GM23338 (cell line): ENCODE data around the gene ZFP69. TPM values are rescaled to one million over a fixed set of nuclear protein-coding genes. Genes with fewer than 3 reads are reported as not detected.

Experiments used
- ATAC-seq: fragments of 200-7000 bp; cut with Tn5 transposase; 3 replicates; pipeline ENCODE4 v1.9.1; 2020
- DNase-seq: peaks from one replicate; pipeline ENCODE4 v3.0.0-alpha.2; 2015; ENCODE audit warnings: low spot score
- H2AFZ ChIP-seq: fragments of 200-600 bp; sonication (generic); 2 replicates; pipeline ENCODE4 v1.8.0; 2016; ENCODE audit warnings: antibody characterized with exemption, mild to moderate bottlenecking, moderate library complexity
- H3F3A ChIP-seq: fragments of 200-600 bp; sonication (generic); replicated peaks from 2 replicates; pipeline ENCODE4 v1.8.0; 2017; ENCODE audit warnings: antibody characterized with exemption, mixed run types, low read depth
- H3K27ac ChIP-seq: fragments of 200-600 bp; sonication (generic); 2 replicates; pipeline ENCODE4 v1.6.1; 2016; ENCODE audit warnings: low read depth
- H3K27me3 ChIP-seq: fragments of 200-600 bp; sonication (generic); 2 replicates; pipeline ENCODE4 v1.8.0; 2016; ENCODE audit warnings: mild to moderate bottlenecking, mixed run types, moderate library complexity; ENCODE audit not compliant: insufficient read depth
- H3K36me3 ChIP-seq: fragments of 200-600 bp; sonication (generic); 2 replicates; pipeline ENCODE4 v1.8.0; 2016; ENCODE audit warnings: mild to moderate bottlenecking; ENCODE audit not compliant: insufficient read depth
- H3K4me1 ChIP-seq: fragments of 200-600 bp; sonication (generic); 2 replicates; pipeline ENCODE4 v1.8.0; 2016; ENCODE audit warnings: mild to moderate bottlenecking, moderate library complexity; ENCODE audit not compliant: insufficient read depth
- H3K4me2 ChIP-seq: fragments of 200-600 bp; sonication (generic); 2 replicates; pipeline ENCODE4 v1.7.1; 2017; ENCODE audit warnings: mixed run types
- H3K4me3 ChIP-seq: fragments of 200-600 bp; sonication (generic); 2 replicates; pipeline ENCODE4 v1.6.1; 2016; ENCODE audit warnings: mixed run types
- H3K79me2 ChIP-seq: fragments of 200-600 bp; sonication (generic); replicated peaks from 2 replicates; pipeline ENCODE4 v1.8.0; 2017; ENCODE audit warnings: mild to moderate bottlenecking; ENCODE audit not compliant: insufficient read depth
- H3K9me2 ChIP-seq: fragments of 200-600 bp; sonication (generic); 2 replicates; pipeline ENCODE4 v1.8.0; 2017; ENCODE audit not compliant: insufficient read depth
- H4K20me1 ChIP-seq: fragments of 200-600 bp; sonication (generic); replicated peaks from 2 replicates; pipeline ENCODE4 v1.8.0; 2017; ENCODE audit warnings: mild to moderate bottlenecking; ENCODE audit not compliant: insufficient read depth
- H3K27ac Mint-ChIP-seq: 2 replicates; pipeline ENCODE4 v1.8.0; 2020; ENCODE audit warnings: inconsistent platforms, mild to moderate bottlenecking, moderate library complexity, mixed read lengths
- H3K27me3 Mint-ChIP-seq: 3 replicates; pipeline ENCODE4 v1.8.0; 2022; ENCODE audit warnings: low read depth, mild to moderate bottlenecking, moderate library complexity, mixed read lengths, inconsistent platforms; ENCODE audit not compliant: insufficient read depth, poor library complexity
- H3K36me3 Mint-ChIP-seq: 3 replicates; pipeline ENCODE4 v1.8.0; 2021; ENCODE audit warnings: low read depth, mild to moderate bottlenecking, inconsistent platforms, moderate library complexity, mixed read lengths
- H3K4me1 Mint-ChIP-seq: 3 replicates; pipeline ENCODE4 v1.8.0; 2020; ENCODE audit warnings: mild to moderate bottlenecking, inconsistent platforms, mixed read lengths
- H3K4me3 Mint-ChIP-seq: 3 replicates; pipeline ENCODE4 v1.8.0; 2021; ENCODE audit warnings: moderate library complexity, mild to moderate bottlenecking, inconsistent platforms, mixed read lengths
- H3K9me3 Mint-ChIP-seq: 3 replicates; pipeline ENCODE4 v1.8.0; 2020; ENCODE audit warnings: moderate library complexity, mild to moderate bottlenecking, inconsistent platforms, mixed read lengths
- EZH2 ChIP-seq: fragments of 200-600 bp; sonication (generic); IDR thresholded peaks from one replicate; pipeline ENCODE4 v1.8.0; 2017; ENCODE audit warnings: antibody characterized with exemption, mild to moderate bottlenecking, low read depth; ENCODE audit not compliant: unreplicated experiment
- EZH2phosphoT487 ChIP-seq: fragments of 200-600 bp; sonication (generic); IDR thresholded peaks from one replicate; pipeline ENCODE4 v1.8.1; 2018; ENCODE audit warnings: antibody characterized with exemption; ENCODE audit not compliant: unreplicated experiment
- JUNB ChIP-seq: IDR thresholded peaks from one replicate; pipeline ENCODE4 v1.6.1; 2016; ENCODE audit warnings: antibody characterized with exemption; ENCODE audit not compliant: unreplicated experiment
- NANOG ChIP-seq: IDR thresholded peaks from 2 replicates; pipeline ENCODE4 v1.6.1; 2016; ENCODE audit warnings: antibody characterized with exemption, borderline replicate concordance
- POLR2AphosphoS5 ChIP-seq: IDR thresholded peaks from 2 replicates; pipeline ENCODE4 v1.6.1; 2016; ENCODE audit warnings: antibody characterized with exemption, low read depth
- STAT1 ChIP-seq: IDR thresholded peaks from one replicate; pipeline ENCODE4 v1.6.1; 2016; ENCODE audit warnings: antibody characterized with exemption; ENCODE audit not compliant: unreplicated experiment
- ZNF114 ChIP-seq: fragments of 250-450 bp; sonication (Bioruptor Pico); IDR thresholded peaks from 2 replicates; pipeline ENCODE4 v1.5.0; 2020; ENCODE audit warnings: mild to moderate bottlenecking, moderate library complexity
- ZNF331 ChIP-seq: fragments of 250-450 bp; sonication (Bioruptor Pico); IDR thresholded peaks from 2 replicates; pipeline ENCODE4 v1.5.0; 2020; ENCODE audit warnings: low read depth, mild to moderate bottlenecking, moderate library complexity
- polyA plus RNA-seq: library from polyadenylated mRNA; unstranded; fragments of >200 nt; fragmentation: Nextera tagmentation; extraction: Ambion mirVana; gene quantifications from 2 replicates; pipeline ENCODE4 v1.2.1, GENCODE V29; 2016
- total RNA-seq: library from RNA; depleted of rRNA; stranded (reverse); fragments of >200 nt; shearing (Covaris generic); gene quantifications from 2 replicates; pipeline ENCODE4 v1.2.3, GENCODE V29; 2014
- TF ChIP-seq, protein P1 (sequence below): IDR thresholded peaks from one replicate; pipeline ENCODE4 v1.6.1; 2018; ENCODE audit warnings: antibody characterized with exemption; ENCODE audit not compliant: unreplicated experiment

Gene ZFP69
- total and polyA plus RNA-seq, 2 experiments from 2014 or later: 4.6 to 5.1 TPM

DNA sequence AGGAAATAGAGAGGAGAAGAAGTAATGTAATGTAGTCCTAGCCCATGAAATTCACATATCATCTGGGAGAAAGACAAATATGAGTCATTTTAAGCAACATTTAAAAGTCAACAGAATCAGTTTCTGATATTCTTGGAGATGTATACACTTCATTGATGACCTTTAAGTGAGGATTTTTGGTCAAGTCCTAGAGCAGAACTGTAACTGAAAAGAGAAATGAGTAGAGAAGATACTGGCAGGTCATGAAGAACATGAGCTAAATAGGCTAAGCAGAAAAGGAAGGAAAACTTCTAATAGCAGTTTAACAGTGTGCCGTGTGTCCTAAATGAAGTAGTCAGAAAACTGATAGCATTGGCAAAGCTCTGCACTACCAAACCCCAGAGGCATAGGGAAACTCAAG is 22.2 kb upstream of the ZFP69 start:
- Histone ChIP-seq H3K36me3 (peaks cover 61% of the 10 kb centered on the region), H2AFZ (no peak overlapping the region), H4K20me1 (no peaks in the 10 kb centered on the region), H3F3A (no peaks in the 10 kb centered on the region), H3K4me1 (peaks cover 10% of the 10 kb centered on the region), H3K79me2 (peaks cover 36% of the 10 kb centered on the region), H3K27me3 (no peaks in the 10 kb centered on the region), H3K4me2 (no peak overlapping the region), H3K4me3 (no peak overlapping the region), H3K9me2 (peaks cover 8% of the 10 kb centered on the region; the same call in 1 of the 2 replicates), H3K27ac (no peak overlapping the region)
- peaks cover 14% of the 10 kb centered on the region for H3K4me1 Mint-ChIP-seq
- peaks cover 94% of the 10 kb centered on the region for H3K36me3 Mint-ChIP-seq
- peaks cover 84% of the 10 kb centered on the region for H3K9me3 Mint-ChIP-seq
- DNase-seq: no peak
- TF ChIP-seq EZH2: no peak
- no peak for TF ChIP-seq ZNF114 (CRISPR knock-in tag)
- TF ChIP-seq, protein P1, sequence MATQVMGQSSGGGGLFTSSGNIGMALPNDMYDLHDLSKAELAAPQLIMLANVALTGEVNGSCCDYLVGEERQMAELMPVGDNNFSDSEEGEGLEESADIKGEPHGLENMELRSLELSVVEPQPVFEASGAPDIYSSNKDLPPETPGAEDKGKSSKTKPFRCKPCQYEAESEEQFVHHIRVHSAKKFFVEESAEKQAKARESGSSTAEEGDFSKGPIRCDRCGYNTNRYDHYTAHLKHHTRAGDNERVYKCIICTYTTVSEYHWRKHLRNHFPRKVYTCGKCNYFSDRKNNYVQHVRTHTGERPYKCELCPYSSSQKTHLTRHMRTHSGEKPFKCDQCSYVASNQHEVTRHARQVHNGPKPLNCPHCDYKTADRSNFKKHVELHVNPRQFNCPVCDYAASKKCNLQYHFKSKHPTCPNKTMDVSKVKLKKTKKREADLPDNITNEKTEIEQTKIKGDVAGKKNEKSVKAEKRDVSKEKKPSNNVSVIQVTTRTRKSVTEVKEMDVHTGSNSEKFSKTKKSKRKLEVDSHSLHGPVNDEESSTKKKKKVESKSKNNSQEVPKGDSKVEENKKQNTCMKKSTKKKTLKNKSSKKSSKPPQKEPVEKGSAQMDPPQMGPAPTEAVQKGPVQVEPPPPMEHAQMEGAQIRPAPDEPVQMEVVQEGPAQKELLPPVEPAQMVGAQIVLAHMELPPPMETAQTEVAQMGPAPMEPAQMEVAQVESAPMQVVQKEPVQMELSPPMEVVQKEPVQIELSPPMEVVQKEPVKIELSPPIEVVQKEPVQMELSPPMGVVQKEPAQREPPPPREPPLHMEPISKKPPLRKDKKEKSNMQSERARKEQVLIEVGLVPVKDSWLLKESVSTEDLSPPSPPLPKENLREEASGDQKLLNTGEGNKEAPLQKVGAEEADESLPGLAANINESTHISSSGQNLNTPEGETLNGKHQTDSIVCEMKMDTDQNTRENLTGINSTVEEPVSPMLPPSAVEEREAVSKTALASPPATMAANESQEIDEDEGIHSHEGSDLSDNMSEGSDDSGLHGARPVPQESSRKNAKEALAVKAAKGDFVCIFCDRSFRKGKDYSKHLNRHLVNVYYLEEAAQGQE: no peak
- no peak overlapping the region for H3K4me3 Mint-ChIP-seq
- no peak for ATAC-seq
- H3K27me3 Mint-ChIP-seq: peaks cover 9% of the 10 kb centered on the region
- H3K27ac Mint-ChIP-seq: no peak overlapping the region

DNA sequence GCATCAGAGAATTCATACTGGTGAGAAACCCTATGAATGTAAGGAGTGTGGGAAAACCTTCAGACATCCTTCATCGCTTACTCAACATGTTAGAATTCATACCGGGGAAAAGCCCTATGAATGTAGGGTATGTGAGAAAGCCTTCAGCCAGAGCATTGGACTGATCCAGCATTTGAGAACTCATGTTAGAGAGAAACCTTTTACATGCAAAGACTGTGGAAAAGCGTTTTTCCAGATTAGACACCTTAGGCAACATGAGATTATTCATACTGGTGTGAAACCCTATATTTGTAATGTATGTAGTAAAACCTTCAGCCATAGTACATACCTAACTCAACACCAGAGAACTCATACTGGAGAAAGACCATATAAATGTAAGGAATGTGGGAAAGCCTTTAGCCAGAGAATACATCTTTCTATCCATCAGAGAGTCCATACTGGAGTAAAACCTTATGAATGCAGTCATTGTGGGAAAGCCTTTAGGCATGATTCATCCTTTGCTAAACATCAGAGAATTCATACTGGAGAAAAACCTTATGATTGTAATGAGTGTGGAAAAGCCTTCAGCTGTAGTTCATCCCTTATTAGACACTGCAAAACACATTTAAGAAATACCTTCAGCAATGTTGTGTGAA is 14.0 kb upstream of the ZFP69 start:
- H3K4me3 Mint-ChIP-seq: no peak overlapping the region
- peaks cover 97% of the 10 kb centered on the region for H3K9me3 Mint-ChIP-seq
- Histone ChIP-seq H3K79me2 (no peaks in the 10 kb centered on the region), H3K9me2 (no peaks in the 10 kb centered on the region; the same call in 1 of the 2 replicates), H2AFZ (no peak overlapping the region), H3K27ac (no peak overlapping the region), H3K4me1 (no peaks in the 10 kb centered on the region), H3F3A (no peaks in the 10 kb centered on the region), H4K20me1 (no peaks in the 10 kb centered on the region), H3K4me2 (no peak overlapping the region), H3K4me3 (no peak overlapping the region), H3K36me3 (peaks cover 80% of the 10 kb centered on the region), H3K27me3 (no peaks in the 10 kb centered on the region)
- no peak for ATAC-seq
- TF ChIP-seq EZH2phosphoT487: no peak
- TF ChIP-seq ZNF331 (CRISPR knock-in tag): no peak
- TF ChIP-seq, protein P1: no peak
- no peak for TF ChIP-seq STAT1
- TF ChIP-seq EZH2: no peak
- TF ChIP-seq NANOG: no peak
- TF ChIP-seq POLR2AphosphoS5: no peak
- TF ChIP-seq JUNB: no peak
- DNase-seq: peak; percentile 30
- peaks cover 99% of the 10 kb centered on the region for H3K36me3 Mint-ChIP-seq
- H3K4me1 Mint-ChIP-seq: no peaks in the 10 kb centered on the region
- H3K27ac Mint-ChIP-seq: no peak overlapping the region
- peaks cover 7% of the 10 kb centered on the region for H3K27me3 Mint-ChIP-seq
